SU-DHL-6 (cell line): Measurements from ENCODE around the gene MARCHF10.

Source experiments
- H2AFZ ChIP-seq: fragments of 200-600 bp; sonication (generic); 2 replicates; pipeline ENCODE4 v1.6.1; 2014; ENCODE audit warnings: low read depth, mild to moderate bottlenecking, moderate library complexity, mixed read lengths, antibody characterized with exemption, low read length; ENCODE audit not compliant: severe bottlenecking
- H3F3A ChIP-seq: fragments of 200-600 bp; shearing (Covaris generic); 2 replicates; pipeline ENCODE4 v1.6.0; 2016; ENCODE audit warnings: antibody characterized with exemption, mild to moderate bottlenecking; ENCODE audit not compliant: insufficient read depth
- H3K27ac ChIP-seq: fragments of 200-600 bp; sonication (generic); 2 replicates; pipeline ENCODE4 v1.5.1; 2016; ENCODE audit warnings: low read depth, mild to moderate bottlenecking, low read length, moderate library complexity, mixed read lengths
- H3K27me3 ChIP-seq: fragments of 200-600 bp; sonication (generic), shearing (Covaris generic); 2 replicates; pipeline ENCODE4 v1.6.0; 2014; ENCODE audit warnings: mild to moderate bottlenecking, low read length
- H3K36me3 ChIP-seq: fragments of 200-600 bp; sonication (generic); 2 replicates; pipeline ENCODE4 v1.6.1; 2014; ENCODE audit warnings: mild to moderate bottlenecking, low read length, mixed read lengths
- H3K4me2 ChIP-seq: fragments of 300-600, 200-600 bp; shearing (Covaris generic), sonication (generic); 2 replicates; pipeline ENCODE4 v1.6.0; 2014; ENCODE audit warnings: low read length, low read depth, mild to moderate bottlenecking; ENCODE audit not compliant: poor library complexity, severe bottlenecking
- H3K4me3 ChIP-seq: fragments of 200-600 bp; sonication (generic); 2 replicates; pipeline ENCODE4 v1.5.1; 2014; ENCODE audit warnings: antibody characterized with exemption, low read length, mild to moderate bottlenecking, mixed read lengths; ENCODE audit not compliant: insufficient read depth, poor library complexity, severe bottlenecking
- H3K79me2 ChIP-seq: fragments of 200-600 bp; sonication (generic); 2 replicates; pipeline ENCODE4 v1.6.1; 2014; ENCODE audit warnings: mild to moderate bottlenecking, low read length, moderate library complexity; ENCODE audit not compliant: insufficient read depth
- H3K9ac ChIP-seq: fragments of 200-600 bp; sonication (generic); 2 replicates; pipeline ENCODE4 v1.7.0; 2014; ENCODE audit warnings: mild to moderate bottlenecking, low read length
- H3K9me2 ChIP-seq: fragments of 200-600 bp; sonication (generic); replicated peaks from 2 replicates; pipeline ENCODE4 v1.6.1; 2014; ENCODE audit warnings: low read length; ENCODE audit not compliant: insufficient read depth
- H3K9me3 ChIP-seq: fragments of 200-600 bp; sonication (generic); 2 replicates; pipeline ENCODE4 v1.6.1; 2014; ENCODE audit warnings: low read length, mixed read lengths; ENCODE audit not compliant: insufficient read depth
- H4K20me1 ChIP-seq: fragments of 200-600 bp; sonication (generic); 2 replicates; pipeline ENCODE4 v1.6.1; 2014; ENCODE audit warnings: low read depth, mild to moderate bottlenecking, antibody characterized with exemption, low read length, moderate library complexity, mixed read lengths
- CTCF ChIP-seq: fragments of 200-600 bp; sonication (generic); IDR thresholded peaks from one replicate; pipeline ENCODE4 v1.5.1; 2017; ENCODE audit warnings: antibody characterized with exemption, mild to moderate bottlenecking, low read length, moderate library complexity; ENCODE audit not compliant: insufficient read depth, poor library complexity, severe bottlenecking
- EZH2phosphoT487 ChIP-seq: fragments of 200-600 bp; sonication (generic), shearing (Covaris generic); conservative IDR thresholded peaks from 2 replicates; pipeline ENCODE4 v1.6.1; 2018; ENCODE audit warnings: mild to moderate bottlenecking, antibody characterized with exemption, low read length, moderate library complexity, mixed read lengths

Gene MARCHF10

GRCh38 chr17:62687997-62688396, 120.1 kb downstream of the MARCHF10 start:
- Histone ChIP-seq H3K4me3 (no peak overlapping the region), H3K9ac (no peak overlapping the region), H3K4me2 (no peak overlapping the region), H4K20me1 (no peaks in the 10 kb centered on the region), H2AFZ (no peak overlapping the region), H3K9me2 (no peaks in the 10 kb centered on the region), H3K9me3 (no peaks in the 10 kb centered on the region), H3K79me2 (no peaks in the 10 kb centered on the region), H3K27me3 (no peaks in the 10 kb centered on the region), H3K36me3 (no peaks in the 10 kb centered on the region), H3F3A (no peaks in the 10 kb centered on the region), H3K27ac (no peak overlapping the region)
- TF ChIP-seq EZH2phosphoT487, result no peak
- no peak for TF ChIP-seq CTCF

GRCh38 chr17:62684179-62684578, 123.9 kb downstream of the MARCHF10 start:
- no peak overlapping the region for H3K4me2 ChIP-seq
- no peaks in the 10 kb centered on the region for H3F3A ChIP-seq
- H4K20me1 ChIP-seq, result no peaks in the 10 kb centered on the region
- H2AFZ ChIP-seq, result no peak overlapping the region
- no peaks in the 10 kb centered on the region for H3K27me3 ChIP-seq
- H3K9me2 ChIP-seq, result no peaks in the 10 kb centered on the region
- H3K27ac ChIP-seq, result no peak overlapping the region
- H3K4me3 ChIP-seq, result no peak overlapping the region
- no peak for TF ChIP-seq EZH2phosphoT487
- no peak overlapping the region for H3K9ac ChIP-seq
- H3K79me2 ChIP-seq, result no peaks in the 10 kb centered on the region
- no peaks in the 10 kb centered on the region for H3K9me3 ChIP-seq
- H3K36me3 ChIP-seq, result no peaks in the 10 kb centered on the region

GRCh38 chr17:62681939-62682381, 126.2 kb downstream of the MARCHF10 start:
- Histone ChIP-seq H3K79me2 (no peaks in the 10 kb centered on the region), H3K9me3 (no peaks in the 10 kb centered on the region), H3K4me2 (no peak overlapping the region), H4K20me1 (no peaks in the 10 kb centered on the region), H3F3A (no peaks in the 10 kb centered on the region), H3K9ac (no peak overlapping the region), H3K4me3 (no peak overlapping the region), H3K36me3 (no peaks in the 10 kb centered on the region), H3K27ac (no peak overlapping the region), H3K27me3 (no peaks in the 10 kb centered on the region), H2AFZ (no peak overlapping the region), H3K9me2 (no peaks in the 10 kb centered on the region)
- no peak for TF ChIP-seq EZH2phosphoT487
- TF ChIP-seq CTCF, result no peak

GRCh38 chr17:62681061-62681938, 126.8 kb downstream of the MARCHF10 start:
- Histone ChIP-seq H3K36me3 (no peaks in the 10 kb centered on the region), H3K4me3 (no peak overlapping the region), H2AFZ (no peak overlapping the region), H3K79me2 (no peaks in the 10 kb centered on the region), H4K20me1 (no peaks in the 10 kb centered on the region), H3K9me3 (no peaks in the 10 kb centered on the region), H3K27me3 (no peaks in the 10 kb centered on the region), H3K9ac (no peak overlapping the region), H3K27ac (no peak overlapping the region), H3F3A (no peaks in the 10 kb centered on the region), H3K4me2 (no peak overlapping the region), H3K9me2 (no peaks in the 10 kb centered on the region)
- TF ChIP-seq EZH2phosphoT487, result no peak
- no peak for TF ChIP-seq CTCF
